Adipocyte (in vitro differentiated cells): ENCODE results near the gene KNDC1.

Experiments used
- DNase-seq: peaks from one replicate; pipeline ENCODE4 v3.0.0-alpha.2; 2015; ENCODE audit warnings: low read depth
- H3K27me3 ChIP-seq: replicated peaks from 2 replicates; pipeline ENCODE4 v1.7.0; 2013; ENCODE audit warnings: mild to moderate bottlenecking, low read length, moderate library complexity; ENCODE audit not compliant: control insufficient read depth, insufficient read depth
- H3K36me3 ChIP-seq: 2 replicates; pipeline ENCODE4 v1.7.0; 2013; ENCODE audit warnings: low read length, mild to moderate bottlenecking, moderate library complexity; ENCODE audit not compliant: control insufficient read depth, insufficient read depth, severe bottlenecking
- H3K4me1 ChIP-seq: 2 replicates; pipeline ENCODE4 v1.7.0; 2013; ENCODE audit warnings: mild to moderate bottlenecking, low read length, moderate library complexity; ENCODE audit not compliant: control insufficient read depth, insufficient read depth
- H3K4me3 ChIP-seq: 2 replicates; pipeline ENCODE4 v1.7.0; 2013; ENCODE audit warnings: mild to moderate bottlenecking, low read length, moderate library complexity
- H3K9ac ChIP-seq: 2 replicates; pipeline ENCODE4 v1.7.0; 2013; ENCODE audit warnings: mild to moderate bottlenecking, low read length, moderate library complexity
- H3K9me3 ChIP-seq: 2 replicates; pipeline ENCODE4 v1.7.0; 2013; ENCODE audit warnings: mild to moderate bottlenecking, low read length, moderate library complexity; ENCODE audit not compliant: control insufficient read depth

Gene KNDC1

DNA sequence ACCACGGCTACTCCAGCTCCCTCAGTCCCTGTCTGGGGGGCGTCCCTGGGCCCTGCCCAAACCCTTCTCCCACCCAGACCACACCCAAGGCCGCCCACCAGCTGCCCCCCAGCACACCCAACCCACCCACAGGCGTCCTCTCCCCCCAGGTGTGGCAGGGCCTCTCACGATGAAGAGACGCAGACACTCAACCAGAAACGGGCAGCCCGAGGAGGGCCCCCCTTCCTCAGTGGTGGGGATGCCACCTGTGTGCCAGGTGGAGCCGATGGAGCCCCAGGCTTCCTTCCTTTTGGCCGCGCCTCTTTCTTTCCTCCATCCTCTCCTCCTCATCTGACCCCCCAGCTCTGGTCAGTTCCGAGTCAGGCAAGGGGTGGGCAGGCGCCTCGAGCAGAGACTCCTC, 43.6 kb upstream of the KNDC1 start:
- H3K4me3 ChIP-seq: no peak overlapping the region
- no peaks in the 10 kb centered on the region for H3K4me1 ChIP-seq
- H3K9me3 ChIP-seq: peaks cover 17% of the 10 kb centered on the region
- H3K27me3 ChIP-seq: no peaks in the 10 kb centered on the region
- no peaks in the 10 kb centered on the region for H3K36me3 ChIP-seq
- no peak overlapping the region for H3K9ac ChIP-seq
- DNase-seq: no peak

DNA sequence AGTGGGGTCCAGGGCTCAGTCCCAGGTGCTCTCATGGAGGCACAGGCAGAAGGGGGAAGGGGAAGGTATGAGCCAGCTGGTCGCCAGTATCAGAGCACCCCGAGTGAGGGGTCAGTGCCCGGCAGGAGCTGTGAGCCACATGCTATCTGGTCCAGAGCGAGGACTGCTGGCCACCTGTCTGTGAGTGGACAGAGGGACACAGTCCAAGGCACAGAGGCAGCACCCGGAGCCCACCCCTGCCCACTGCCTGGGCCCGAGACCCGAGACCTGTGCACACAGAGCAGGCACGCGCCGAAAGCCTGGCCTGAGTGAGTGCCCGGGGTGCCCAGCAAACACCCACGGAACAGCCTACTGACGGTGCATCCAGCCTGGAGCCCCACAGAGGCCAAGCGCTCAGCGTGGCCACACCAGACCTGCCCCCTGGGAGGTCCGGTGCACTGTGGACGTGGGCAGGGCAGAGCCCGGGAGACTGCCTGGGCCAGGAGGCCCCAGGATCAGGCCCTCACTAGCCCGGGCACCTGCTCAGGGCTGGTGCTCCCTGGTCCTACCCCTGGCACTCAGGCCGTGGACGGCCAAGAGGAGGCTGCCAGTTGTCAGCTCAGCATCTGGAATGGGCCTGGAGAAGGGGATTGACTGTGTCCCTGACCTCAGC, 42.9 kb upstream of the KNDC1 start:
- DNase-seq: no peak
- Histone ChIP-seq H3K4me3 (no peak overlapping the region), H3K27me3 (peaks cover 2% of the 10 kb centered on the region), H3K9me3 (peaks cover 17% of the 10 kb centered on the region), H3K36me3 (no peaks in the 10 kb centered on the region), H3K9ac (no peak overlapping the region), H3K4me1 (no peaks in the 10 kb centered on the region)

DNA sequence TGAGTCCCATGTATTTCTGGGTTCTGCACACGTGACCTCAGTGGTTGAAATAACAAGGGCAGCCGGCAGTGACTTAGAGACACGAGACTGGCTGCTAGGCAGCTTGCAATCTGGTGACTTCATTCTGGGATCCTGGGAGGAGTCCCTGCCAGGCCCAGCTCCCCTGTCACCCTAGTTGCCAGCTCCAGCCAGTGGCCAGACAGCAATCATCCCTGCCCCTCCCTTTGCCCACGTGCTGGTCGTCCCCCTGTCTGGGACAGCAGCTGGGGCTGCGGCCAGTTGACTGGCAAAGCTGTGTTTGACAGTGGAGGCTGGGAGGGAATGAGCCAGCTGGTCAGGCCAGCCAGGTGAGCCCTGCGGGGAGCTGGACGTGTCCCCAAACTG, 42.3 kb upstream of the KNDC1 start:
- Histone ChIP-seq H3K27me3 (peaks cover 7% of the 10 kb centered on the region), H3K9me3 (peaks cover 17% of the 10 kb centered on the region), H3K9ac (no peak overlapping the region), H3K4me3 (no peak overlapping the region), H3K4me1 (no peaks in the 10 kb centered on the region), H3K36me3 (no peaks in the 10 kb centered on the region)
- DNase-seq: no peak

DNA sequence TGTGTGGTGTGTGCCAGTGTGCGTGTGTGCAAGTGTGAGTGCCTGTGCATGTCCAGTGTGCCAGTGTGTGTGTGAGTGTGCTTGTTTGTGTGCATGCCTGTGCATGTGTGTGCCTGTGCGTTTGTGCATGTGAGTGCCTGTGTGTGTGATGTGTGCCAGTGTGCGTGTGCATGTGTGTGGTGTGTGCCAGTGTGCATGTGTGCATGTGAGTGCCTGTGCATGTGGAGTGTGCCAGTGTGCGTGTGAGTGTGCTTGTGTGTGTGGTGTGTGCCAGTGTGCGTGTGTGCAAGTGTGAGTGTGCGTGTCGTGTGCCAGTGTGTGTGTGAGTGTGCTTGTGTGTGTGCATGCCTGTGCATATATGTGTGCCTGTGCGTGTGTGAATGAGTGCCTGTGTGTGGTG, 38.5 kb upstream of the KNDC1 start:
- no peaks in the 10 kb centered on the region for H3K4me1 ChIP-seq
- no peak overlapping the region for H3K4me3 ChIP-seq
- H3K9ac ChIP-seq: no peak overlapping the region
- peaks cover 17% of the 10 kb centered on the region for H3K9me3 ChIP-seq
- H3K36me3 ChIP-seq: no peaks in the 10 kb centered on the region
- no peak for DNase-seq
- H3K27me3 ChIP-seq: peaks cover 26% of the 10 kb centered on the region

DNA sequence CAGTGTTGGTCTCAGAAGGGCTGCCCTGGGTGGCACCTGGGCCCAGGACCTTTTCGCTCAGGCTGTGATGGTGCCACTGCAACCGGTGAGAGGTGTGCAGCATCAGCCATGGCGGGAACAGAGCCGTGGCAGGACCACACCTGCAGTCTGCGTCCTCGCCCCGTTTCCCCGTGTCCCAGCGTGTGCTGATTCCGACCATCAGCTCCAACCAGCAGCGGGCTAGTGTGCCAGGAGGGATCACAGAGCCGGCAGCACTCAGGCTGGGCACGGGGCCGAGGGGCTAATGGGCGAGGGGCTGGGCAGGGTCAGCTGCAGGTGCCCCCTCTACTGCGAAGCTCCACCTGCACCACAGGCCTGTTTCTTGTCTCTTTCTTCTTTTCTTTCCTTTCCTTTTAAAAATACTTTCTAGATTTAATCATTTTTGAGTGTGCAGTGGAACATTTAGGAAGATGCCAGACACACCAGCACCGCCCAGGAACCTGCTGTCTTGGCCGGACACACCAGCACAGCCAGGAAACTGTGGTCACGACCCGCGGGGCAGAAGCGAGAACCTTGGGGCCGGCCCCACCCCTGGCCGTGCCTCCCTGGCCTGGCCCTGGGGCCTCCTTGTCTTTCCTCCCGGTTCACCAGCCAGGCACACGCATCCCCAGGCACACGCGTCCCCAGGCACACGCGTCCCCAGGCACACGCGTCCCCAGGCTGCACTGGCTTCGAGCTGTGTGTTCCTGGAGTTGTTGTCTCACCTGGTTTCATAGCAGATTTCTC, 37.7 kb upstream of the KNDC1 start:
- DNase-seq: no peak
- no peak overlapping the region for H3K9ac ChIP-seq
- no peak overlapping the region for H3K4me3 ChIP-seq
- H3K9me3 ChIP-seq: peaks cover 17% of the 10 kb centered on the region
- H3K4me1 ChIP-seq: no peaks in the 10 kb centered on the region
- peaks cover 26% of the 10 kb centered on the region for H3K27me3 ChIP-seq
- no peaks in the 10 kb centered on the region for H3K36me3 ChIP-seq

DNA sequence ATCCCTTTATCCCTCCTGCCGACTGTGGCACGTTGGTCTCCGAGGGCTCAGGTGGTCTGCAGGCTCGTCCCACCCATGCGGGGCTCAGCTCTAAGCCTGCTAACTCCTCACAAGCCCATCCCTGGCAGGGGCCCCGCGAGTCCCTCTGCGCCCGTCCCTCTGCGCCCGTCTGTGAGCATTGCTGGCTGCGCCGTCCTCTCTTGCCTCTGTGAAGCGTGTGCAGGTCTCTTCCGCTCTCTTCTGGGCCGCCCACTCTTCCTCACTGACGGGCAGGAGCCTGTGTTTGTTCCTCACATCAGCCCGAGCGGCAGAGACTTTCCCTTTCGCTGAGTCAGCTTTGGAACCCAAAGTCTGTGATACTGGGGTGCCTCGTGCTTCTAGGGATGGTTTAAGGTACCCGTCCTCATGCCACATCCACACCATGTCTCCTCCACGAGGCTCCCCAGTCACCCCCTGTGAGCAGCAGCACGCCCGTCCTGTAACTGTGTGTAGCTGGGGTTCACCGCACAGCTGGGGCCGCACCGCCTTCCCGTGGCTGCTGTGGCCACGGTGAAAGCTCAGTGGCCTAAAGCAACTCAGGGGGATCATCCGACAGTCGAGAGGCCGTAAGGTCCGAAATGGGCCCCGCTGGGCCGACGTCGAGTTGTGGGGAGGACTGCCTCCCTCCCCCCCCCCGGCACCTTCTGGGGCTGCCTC, 36.8 kb upstream of the KNDC1 start:
- no peaks in the 10 kb centered on the region for H3K36me3 ChIP-seq
- peaks cover 26% of the 10 kb centered on the region for H3K27me3 ChIP-seq
- no peak for DNase-seq
- H3K4me3 ChIP-seq: no peak overlapping the region
- H3K4me1 ChIP-seq: no peaks in the 10 kb centered on the region
- peaks cover 17% of the 10 kb centered on the region for H3K9me3 ChIP-seq
- H3K9ac ChIP-seq: no peak overlapping the region

DNA sequence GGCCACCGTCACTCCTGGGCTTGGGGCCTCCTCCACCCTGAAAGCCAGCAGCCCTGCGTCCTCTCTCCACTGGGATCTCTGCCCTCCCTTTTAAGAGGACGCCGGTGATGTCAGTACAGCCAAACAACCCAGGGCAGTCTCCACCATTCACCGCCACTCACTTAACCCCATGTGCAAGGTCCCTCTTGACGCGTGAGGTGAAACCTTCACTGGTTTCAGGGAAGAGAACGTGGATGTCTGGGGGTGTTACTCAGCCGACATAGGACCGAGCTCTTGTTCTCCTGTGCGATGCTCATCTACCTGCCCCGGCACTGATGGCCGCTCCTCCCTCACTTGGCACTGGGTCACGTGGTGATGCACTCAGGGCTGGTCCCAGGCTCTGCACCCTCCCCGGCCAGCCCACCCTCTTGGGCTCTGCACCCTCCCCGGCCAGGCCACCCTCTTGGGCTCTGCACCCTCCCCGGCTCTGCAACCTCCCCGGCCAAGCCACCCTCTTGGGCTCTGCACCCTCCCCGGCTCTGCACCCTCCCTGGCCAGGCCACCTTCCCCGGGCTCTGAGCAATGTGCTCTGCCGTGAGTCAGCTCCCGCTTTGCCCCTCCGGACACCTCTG, 36.2 kb upstream of the KNDC1 start:
- Histone ChIP-seq H3K4me1 (no peaks in the 10 kb centered on the region), H3K9me3 (peaks cover 11% of the 10 kb centered on the region), H3K36me3 (no peaks in the 10 kb centered on the region), H3K9ac (no peak overlapping the region), H3K27me3 (peaks cover 26% of the 10 kb centered on the region), H3K4me3 (no peak overlapping the region)
- no peak for DNase-seq

DNA sequence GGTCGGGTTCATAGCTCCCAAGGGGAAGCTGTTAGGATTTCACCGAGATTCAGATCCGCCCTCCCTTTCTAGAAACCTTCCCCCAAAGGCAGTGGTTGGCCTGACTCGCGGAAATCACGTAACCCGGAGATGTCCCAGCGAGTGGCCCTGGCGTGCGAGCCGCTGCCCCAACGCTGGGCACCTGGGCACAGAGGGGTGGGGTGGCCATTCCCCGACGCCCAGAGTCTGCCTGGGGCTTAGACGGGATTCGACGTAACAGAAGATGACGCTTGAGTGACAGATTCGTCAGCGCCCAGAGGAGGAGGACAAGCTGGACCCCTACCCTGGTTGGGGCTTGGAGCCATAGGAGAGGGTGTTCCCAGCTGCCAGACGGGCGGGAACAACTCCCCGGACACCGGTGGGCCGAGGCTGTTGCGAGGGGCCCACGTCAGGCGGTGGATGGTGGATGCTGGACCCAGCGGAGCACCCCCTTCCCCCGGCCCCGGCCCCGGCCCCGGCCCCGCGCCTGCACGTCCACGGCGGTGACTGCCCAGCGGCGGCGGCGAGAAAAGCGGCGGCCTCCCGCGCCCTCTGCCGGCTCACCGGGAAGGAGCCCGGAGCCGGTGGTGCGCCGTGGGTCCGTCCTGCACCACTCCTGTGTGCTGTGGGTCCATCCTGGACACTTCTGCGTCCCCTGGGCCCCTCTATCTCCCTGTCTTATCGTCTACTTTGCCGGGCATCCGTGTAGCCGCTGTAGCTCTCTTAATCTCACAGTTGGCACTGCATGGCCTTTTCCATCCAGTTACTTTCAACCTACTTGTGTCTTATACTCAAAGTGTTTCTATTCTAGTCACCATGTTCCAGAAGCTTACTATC, 35.4 kb upstream of the KNDC1 start:
- peaks cover 26% of the 10 kb centered on the region for H3K27me3 ChIP-seq
- no peaks in the 10 kb centered on the region for H3K4me1 ChIP-seq
- H3K4me3 ChIP-seq: no peak overlapping the region
- DNase-seq: peak; percentile 71
- H3K36me3 ChIP-seq: no peaks in the 10 kb centered on the region
- H3K9me3 ChIP-seq: peaks cover 3% of the 10 kb centered on the region
- H3K9ac ChIP-seq: no peak overlapping the region

DNA sequence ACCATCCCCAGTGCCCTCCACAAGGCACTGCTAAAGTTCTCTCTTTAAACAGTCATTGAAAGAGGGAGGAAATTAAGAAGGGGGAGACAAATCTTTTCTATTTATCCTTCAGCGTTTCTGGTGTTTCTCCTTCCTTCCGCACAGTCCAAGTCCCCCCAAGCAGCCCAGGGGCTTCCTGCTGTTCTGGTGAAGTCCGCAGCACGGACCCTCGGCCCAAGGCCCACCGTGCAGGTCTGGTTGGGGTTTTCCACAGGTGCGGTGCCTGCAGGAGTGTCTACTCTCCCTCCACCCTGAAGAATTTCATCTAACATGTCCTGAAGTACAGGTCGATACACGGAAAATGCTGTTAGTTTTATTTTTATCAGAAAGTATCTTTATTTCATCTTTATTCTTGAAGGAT, 34.1 kb upstream of the KNDC1 start:
- no peaks in the 10 kb centered on the region for H3K9me3 ChIP-seq
- peaks cover 37% of the 10 kb centered on the region for H3K27me3 ChIP-seq
- no peak for DNase-seq
- H3K4me3 ChIP-seq: no peak overlapping the region
- H3K9ac ChIP-seq: no peak overlapping the region
- H3K4me1 ChIP-seq: no peaks in the 10 kb centered on the region
- H3K36me3 ChIP-seq: no peaks in the 10 kb centered on the region

DNA sequence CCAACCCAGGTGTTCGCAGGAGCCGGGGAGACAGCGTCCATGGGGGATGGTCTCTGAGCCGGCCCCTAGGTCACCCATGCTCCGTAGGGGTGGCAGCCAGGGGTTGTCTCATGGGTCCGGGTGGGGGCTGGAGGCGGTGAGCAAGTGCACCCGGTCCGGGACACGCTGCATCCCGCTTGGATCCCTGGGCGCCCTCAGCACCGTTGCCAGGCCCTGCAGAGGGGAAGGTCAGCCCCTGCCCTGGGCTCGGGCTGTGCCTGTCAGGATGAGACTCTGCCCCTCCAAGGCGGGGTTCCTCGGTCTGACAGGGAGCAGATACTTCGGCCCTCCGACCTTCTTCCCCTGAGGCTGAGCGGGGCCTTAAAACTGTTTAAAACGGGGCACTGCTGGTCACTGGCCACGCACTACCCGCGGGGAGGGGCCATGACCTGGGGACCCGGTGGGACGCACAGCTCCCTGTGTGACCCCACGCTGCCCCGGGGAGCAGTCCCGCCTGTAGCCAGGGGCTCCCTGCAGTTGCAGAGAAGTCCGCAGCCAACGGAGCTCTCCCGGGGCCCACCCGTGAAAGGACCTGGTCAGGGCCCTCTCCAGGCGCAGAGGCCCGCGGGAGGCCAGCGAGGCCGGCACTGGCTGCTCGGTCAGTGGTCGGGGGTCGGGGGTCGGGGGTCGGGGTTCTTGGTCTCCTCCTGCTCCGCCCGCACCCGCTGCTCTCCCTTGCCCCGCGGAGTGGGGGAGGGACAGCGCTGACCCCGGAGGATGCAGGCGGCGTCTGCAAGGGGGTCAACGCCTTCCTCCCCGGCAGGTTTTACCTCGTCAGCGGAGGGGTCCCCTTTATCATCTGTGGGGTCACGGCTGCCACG, 33.4 kb upstream of the KNDC1 start:
- Histone ChIP-seq H3K36me3 (no peaks in the 10 kb centered on the region), H3K9me3 (no peaks in the 10 kb centered on the region), H3K4me3 (no peak overlapping the region), H3K4me1 (no peaks in the 10 kb centered on the region), H3K9ac (no peak overlapping the region), H3K27me3 (peaks cover 38% of the 10 kb centered on the region)
- DNase-seq: no peak
